ENCODE data around the gene GON4L. TPM values are rescaled to one million over a fixed set of nuclear protein-coding genes. Genes with fewer than 3 reads are reported as not detected.

Gene GON4L
- 11.3 and 26.7 TPM in 2 replicates for total RNA-seq

DNA sequence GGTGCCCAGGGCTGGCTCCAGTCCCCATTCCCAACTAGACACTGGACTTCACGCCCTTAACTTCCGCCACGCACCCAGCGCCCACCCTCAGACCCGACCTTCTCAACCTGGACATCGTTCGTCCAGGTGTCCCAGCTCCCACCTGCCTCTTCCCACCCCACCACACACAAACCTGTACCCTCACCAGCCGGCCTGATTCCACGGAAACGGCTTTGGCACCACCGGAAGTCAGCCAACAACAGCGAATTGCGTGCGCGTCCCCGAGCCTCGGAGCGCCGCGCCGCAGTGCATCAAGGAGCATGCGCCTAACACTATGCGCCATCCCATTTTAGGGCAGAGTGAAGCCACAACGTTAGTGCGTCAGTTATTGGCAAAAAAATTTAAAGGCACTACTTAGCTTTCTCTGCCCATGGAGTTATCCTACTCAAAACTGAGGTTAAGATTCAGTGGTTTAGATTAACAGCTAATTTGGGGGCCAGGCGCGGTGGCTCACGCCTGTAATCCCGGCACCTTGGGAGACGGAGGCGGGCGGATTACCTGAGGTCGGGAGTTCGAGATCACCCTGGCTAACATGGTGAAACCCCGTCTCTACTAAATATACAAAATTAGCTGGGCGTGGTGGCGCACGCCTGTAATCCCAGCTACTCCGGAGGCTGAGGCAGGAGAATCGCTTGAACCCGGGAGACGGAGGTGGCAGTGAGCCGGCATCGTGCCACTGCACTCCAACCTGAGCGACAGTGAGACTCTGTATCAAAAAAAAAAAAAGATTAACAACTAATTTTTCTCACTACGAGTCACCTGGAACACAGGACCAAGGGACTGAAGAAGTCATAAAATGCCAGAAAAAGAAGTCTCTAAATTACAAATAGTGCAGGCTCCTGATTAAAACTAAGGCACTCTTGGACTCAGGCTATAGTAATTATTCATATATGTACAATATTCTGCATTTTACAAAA, at the start of gene GON4L:
Gene GON4L, minus strand, starts transcription at position 240 of the 956 bp plus-strand sequence. CDS start 3,434 bp downstream, outside the sequence.

DNA sequence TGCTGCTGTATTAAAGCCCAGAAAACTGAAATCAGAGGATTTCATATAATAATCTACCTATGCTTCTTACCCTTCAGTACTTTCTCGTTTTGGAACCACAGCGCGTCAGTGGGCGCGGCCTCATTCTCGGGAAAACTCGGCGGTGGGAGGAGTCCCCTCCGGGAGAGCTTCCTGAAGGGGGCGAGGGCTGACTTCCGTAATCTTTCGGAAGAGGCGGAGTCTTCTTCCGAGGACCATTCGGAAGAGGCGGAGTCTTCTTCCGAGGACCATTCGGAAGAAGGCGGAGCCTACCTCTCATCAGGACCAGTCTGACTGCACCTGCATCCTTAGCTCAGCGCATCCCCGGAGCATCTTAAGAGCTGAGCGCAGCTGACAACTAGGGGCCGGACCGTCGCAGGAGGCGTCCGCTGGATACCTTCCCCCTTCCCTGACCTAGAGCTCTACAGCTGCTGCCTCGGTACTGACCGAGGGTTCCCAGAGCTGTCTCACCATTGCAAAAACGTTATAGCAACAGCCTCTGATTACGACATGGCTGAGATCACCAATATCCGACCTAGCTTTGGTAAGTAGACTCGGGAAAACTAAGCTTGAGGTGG, 2.3 kb upstream of the GON4L start, which contains the start of gene SYT11:
Gene SYT11, plus strand, starts transcription at position 334 of the 596 bp plus-strand sequence. Its CDS starts 195 bp downstream, at position 529.

Other genes starting within 250 kb of the GON4L start
- 10.2 and 15.6 TPM in 2 replicates for gene MSTO1, start 247.0 kb downstream of the GON4L start, total RNA-seq
- gene YY1AP1, start 168.4 kb downstream of the GON4L start, total RNA-seq = 47.5 and 96.9 TPM in 2 replicates
- gene DAP3, start 168.1 kb downstream of the GON4L start, total RNA-seq = 102 and 104 TPM in 2 replicates
- 6.5 and 6.8 TPM in 2 replicates for gene SYT11, start 2.4 kb upstream of the GON4L start, total RNA-seq
- 15.4 and 38.9 TPM in 2 replicates for gene RIT1, start 54.1 kb upstream of the GON4L start, total RNA-seq
- 14.4 and 20.4 TPM in 2 replicates for gene KHDC4, start 77.2 kb upstream of the GON4L start, total RNA-seq
- not detected in 2 replicates for gene RXFP4, start 84.4 kb upstream of the GON4L start, total RNA-seq
- 107 and 150 TPM in 2 replicates for gene ARHGEF2, start 121.3 kb upstream of the GON4L start, total RNA-seq
- gene SSR2, start 163.7 kb upstream of the GON4L start, total RNA-seq = 489 and 630 TPM in 2 replicates
- 9.8 and 12.6 TPM in 2 replicates for gene UBQLN4, start 196.6 kb upstream of the GON4L start, total RNA-seq
- 87.3 and 97.6 TPM in 2 replicates for gene LAMTOR2, start 197.6 kb upstream of the GON4L start, total RNA-seq
- gene RAB25, start 203.9 kb upstream of the GON4L start, total RNA-seq = not detected in 2 replicates
- 1.1 and 5.0 TPM in 2 replicates for gene MEX3A, start 225.3 kb upstream of the GON4L start, total RNA-seq